ENCODE measurements around the gene SERPINB6. TPM values are rescaled to one million over a fixed set of nuclear protein-coding genes. Genes with fewer than 3 reads are reported as not detected.

Gene SERPINB6
- polyA plus RNA-seq (2011; rRNA removed) (107 and 126 TPM in 2 replicates), polyA plus RNA-seq (2017; fragmentation: RNase III; extraction: RNeasy Plus Mini Kit Qiagen cat#74134 plus additional on column Dnase treatment) (98.5 to 107 TPM (median 104 TPM) in 3 replicates), polyA minus RNA-seq (2011; rRNA and poly(A)+ RNA removed) (65.5 and 65.6 TPM in 2 replicates)
- 84.1 and 91.4 TPM in 2 replicates for polyA plus RNA-seq (2012; cell fraction: cytosol; rRNA removed)
- 86.4 and 139 TPM in 2 replicates for polyA plus RNA-seq (2012; cell fraction: nucleus; rRNA removed)

DNA sequence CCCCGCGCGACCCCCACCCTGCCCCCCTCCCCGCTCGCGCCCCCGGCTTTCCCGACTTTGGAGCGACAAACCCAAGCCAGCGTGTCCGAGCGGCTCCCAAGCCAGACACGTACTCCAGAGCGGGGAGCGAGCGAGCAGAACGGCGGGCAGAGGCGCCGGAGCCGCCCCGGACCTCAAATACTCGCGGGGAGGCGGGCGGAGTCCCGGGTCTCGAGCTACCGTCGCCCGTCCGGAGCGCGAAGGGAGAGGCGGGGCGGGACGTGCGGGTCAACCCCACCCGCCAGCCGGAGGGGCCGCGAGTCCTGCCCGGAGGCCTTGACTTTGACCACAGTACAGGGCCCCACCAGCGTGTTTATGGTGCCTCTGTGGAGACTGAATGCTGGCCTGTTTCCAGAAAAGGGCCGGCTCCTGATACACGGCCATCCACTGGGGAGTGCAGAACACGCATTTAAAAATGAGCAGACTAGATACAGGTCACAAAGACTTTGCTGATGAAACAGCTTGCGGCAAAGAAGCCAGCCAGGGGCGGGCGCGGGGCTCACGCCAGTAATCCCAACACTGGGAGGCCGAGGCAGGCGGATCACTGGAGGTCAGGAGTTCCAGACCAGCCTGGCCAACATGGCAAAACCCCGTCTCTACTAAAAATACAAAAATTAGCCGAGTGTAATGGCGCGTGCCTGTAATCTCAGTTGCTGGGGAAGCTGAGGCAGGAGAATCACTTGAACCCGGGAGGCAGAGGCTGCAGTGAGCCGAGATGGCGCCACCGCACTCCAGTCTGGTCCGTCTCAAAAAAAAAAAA, at the start of gene SERPINB6:
Gene SERPINB6, minus strand, starts transcription at position 148 of the 799 bp plus-strand sequence. CDS start 12,235 bp downstream, outside the sequence.
- 2% methylated on average over 20 of the region's 63 CpGs for WGBS (ENCODE audit: missing lambda C conversion rate)
- POLR2A ChIA-PET = interaction anchor here (0.6 to 1.6 kb wide), 9 partner anchors 11 to 206 kb away, joined by 3 to 35 read pairs (median 3); partner anchors contain the start of gene WRNIP1
- DNase-seq (ENCODE audit: low read depth in 1 of 2, low spot score in 1 of 2) = peak; percentile 27 to 53
- peak within 1 kb of the TSS; percentile 88 to 99 for H3K27ac ChIP-seq
- H3K9me3 ChIP-seq = no peaks in the 10 kb centered on the region
- CTCF ChIA-PET = interaction anchor here (0.7 to 1.6 kb wide), 7 partner anchors 11 to 816 kb away, joined by 3 to 10 read pairs (median 3); no protein-coding TSS in a partner anchor
- H3K4me1 ChIP-seq = peaks cover 20% of the 10 kb centered on the region
- TF ChIP-seq NFE2L2 (conservative IDR thresholded peaks at IDR 0.05; ENCODE audit: low read length) (no peak), RNF2 (IDR thresholded peaks at IDR 0.05; ENCODE audit: borderline replicate concordance, low read depth) (no peak), JUN (IDR thresholded peaks at IDR 0.05) (0 out of 5 replicates have a peak, but pooled peaks of 1 of the 2 experiments have one; percentile 55), CEBPB (IDR thresholded peaks at IDR 0.05) (no peak), NR3C1 (IDR thresholded peaks at IDR 0.05) (no peak), RARB (CRISPR knock-in tag; IDR thresholded peaks at IDR 0.05) (no peak), CHD2 (IDR thresholded peaks at IDR 0.05; ENCODE audit: low read length, partially characterized antibody) (no peak), EHF (CRISPR knock-in tag; IDR thresholded peaks at IDR 0.05) (no peak), PHF8 (IDR thresholded peaks at IDR 0.05; ENCODE audit: borderline replicate concordance, low read depth) (peak; percentile 34; the same call in 1 of the 2 replicates), HEYL (CRISPR knock-in tag; IDR thresholded peaks at IDR 0.05) (no peak), POLR2A (IDR thresholded peaks at IDR 0.05; ENCODE audit: low read length) (0 out of 2 replicates have a peak, but pooled peaks have one; percentile 20), MAZ (IDR thresholded peaks at IDR 0.05; ENCODE audit: borderline replicate concordance, low read depth, low read length) (no peak)
- TF ChIP-seq, protein P1, sequence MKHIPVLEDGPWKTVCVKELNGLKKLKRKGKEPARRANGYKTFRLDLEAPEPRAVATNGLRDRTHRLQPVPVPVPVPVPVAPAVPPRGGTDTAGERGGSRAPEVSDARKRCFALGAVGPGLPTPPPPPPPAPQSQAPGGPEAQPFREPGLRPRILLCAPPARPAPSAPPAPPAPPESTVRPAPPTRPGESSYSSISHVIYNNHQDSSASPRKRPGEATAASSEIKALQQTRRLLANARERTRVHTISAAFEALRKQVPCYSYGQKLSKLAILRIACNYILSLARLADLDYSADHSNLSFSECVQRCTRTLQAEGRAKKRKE (CRISPR knock-in tag; IDR thresholded peaks at IDR 0.05; ENCODE audit: low read depth) = no peak
- TF ChIP-seq, protein P2, sequence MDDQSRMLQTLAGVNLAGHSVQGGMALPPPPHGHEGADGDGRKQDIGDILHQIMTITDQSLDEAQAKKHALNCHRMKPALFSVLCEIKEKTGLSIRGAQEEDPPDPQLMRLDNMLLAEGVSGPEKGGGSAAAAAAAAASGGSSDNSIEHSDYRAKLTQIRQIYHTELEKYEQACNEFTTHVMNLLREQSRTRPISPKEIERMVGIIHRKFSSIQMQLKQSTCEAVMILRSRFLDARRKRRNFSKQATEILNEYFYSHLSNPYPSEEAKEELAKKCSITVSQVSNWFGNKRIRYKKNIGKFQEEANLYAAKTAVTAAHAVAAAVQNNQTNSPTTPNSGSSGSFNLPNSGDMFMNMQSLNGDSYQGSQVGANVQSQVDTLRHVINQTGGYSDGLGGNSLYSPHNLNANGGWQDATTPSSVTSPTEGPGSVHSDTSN (IDR thresholded peaks at IDR 0.05) = no peak
- TF ChIP-seq, protein P3, sequence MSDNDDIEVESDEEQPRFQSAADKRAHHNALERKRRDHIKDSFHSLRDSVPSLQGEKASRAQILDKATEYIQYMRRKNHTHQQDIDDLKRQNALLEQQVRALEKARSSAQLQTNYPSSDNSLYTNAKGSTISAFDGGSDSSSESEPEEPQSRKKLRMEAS (IDR thresholded peaks at IDR 0.05) = 0 out of 2 replicates have a peak, but pooled peaks have one; percentile 23
- TF ChIP-seq, protein P4, sequence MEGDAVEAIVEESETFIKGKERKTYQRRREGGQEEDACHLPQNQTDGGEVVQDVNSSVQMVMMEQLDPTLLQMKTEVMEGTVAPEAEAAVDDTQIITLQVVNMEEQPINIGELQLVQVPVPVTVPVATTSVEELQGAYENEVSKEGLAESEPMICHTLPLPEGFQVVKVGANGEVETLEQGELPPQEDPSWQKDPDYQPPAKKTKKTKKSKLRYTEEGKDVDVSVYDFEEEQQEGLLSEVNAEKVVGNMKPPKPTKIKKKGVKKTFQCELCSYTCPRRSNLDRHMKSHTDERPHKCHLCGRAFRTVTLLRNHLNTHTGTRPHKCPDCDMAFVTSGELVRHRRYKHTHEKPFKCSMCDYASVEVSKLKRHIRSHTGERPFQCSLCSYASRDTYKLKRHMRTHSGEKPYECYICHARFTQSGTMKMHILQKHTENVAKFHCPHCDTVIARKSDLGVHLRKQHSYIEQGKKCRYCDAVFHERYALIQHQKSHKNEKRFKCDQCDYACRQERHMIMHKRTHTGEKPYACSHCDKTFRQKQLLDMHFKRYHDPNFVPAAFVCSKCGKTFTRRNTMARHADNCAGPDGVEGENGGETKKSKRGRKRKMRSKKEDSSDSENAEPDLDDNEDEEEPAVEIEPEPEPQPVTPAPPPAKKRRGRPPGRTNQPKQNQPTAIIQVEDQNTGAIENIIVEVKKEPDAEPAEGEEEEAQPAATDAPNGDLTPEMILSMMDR (IDR thresholded peaks at IDR 0.05) = 0 out of 3 replicates have a peak, but pooled peaks have one; percentile 9
- H3K4me2 ChIP-seq = peak within 1 kb of the TSS; percentile 83
- no peak for FAIRE-seq
- ATAC-seq = peak; percentile 85 to 89
- H3K4me3 ChIP-seq = peak within 1 kb of the TSS; percentile 86

DNA sequence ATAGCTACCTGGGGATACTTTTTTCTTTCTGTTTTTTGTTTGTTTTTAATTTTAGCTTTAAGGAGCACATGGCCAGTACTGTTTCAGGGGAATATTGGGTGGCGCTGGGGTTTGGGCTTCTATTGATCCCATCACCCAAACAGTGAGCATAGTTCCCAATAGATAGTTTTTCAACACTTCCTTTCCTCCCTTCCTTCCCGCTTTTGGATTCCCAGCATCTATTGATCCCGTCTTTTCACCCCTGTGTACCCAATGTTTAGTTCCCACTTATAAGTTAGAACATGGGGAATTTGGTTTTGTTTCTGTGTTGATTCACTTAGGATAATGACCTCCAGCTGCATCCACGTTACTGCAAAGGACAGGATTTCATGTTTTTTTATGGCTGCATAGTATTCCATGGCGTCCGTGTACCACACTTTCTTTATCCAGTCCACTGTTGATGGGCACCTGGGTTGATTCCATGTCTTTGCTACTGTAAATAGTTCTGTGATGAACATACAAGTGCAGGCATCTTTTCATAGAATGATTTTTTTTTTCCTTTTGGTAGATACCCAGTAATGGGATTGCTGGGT, 48.5 kb upstream of the SERPINB6 start:
- DNase-seq (ENCODE audit: low read depth in 1 of 2, low spot score in 1 of 2) (no peak), FAIRE-seq (no peak), ATAC-seq (no peak)
- Histone ChIP-seq H3K9me3 (no peaks in the 10 kb centered on the region), H3K4me1 (peaks cover 16% of the 10 kb centered on the region), H3K27ac (no peak overlapping the region), H3K4me3 (no peak overlapping the region), H3K4me2 (no peak overlapping the region)
- TF ChIP-seq KDM1A (IDR thresholded peaks at IDR 0.05; ENCODE audit: low read depth) = no peak
- POLR2A ChIA-PET = no interaction called here
- CTCF ChIA-PET = interaction anchor here (0.6 kb wide), 1 partner anchor 42 kb away, joined by 3 read pairs; no protein-coding TSS in a partner anchor
- 93% methylated on average over 6 of the region's 6 CpGs for WGBS (ENCODE audit: missing lambda C conversion rate)

Data from A549 (cell line).